ENCODE data around the gene HEPHL1.
"Not testable (repeated sequence)": the region's sequence is repeated elsewhere in the genome, so short reads cannot be mapped to it uniquely, and the experiment has no call there.

The HEPHL1 gene

DNA sequence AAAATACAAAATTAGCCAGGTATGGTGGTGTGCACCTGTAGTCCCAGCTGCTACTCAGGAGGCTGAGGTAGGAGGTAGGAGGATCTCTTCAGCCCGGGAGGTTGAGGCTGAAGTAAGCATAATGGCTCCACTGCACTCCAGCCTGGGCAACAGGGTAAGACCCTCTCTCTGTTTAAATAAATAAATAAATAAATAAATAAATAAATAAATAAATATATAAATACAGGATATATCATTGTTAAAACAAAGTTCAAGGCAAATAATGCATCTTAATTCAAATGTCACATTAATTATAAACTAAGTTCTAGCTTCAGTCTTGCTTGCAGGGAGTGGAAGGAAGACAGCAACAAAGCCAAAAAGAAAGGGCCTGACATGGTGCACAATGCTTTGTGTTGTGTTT is 63.0 kb downstream of the HEPHL1 start:
- no peak for DNase-seq (ENCODE audit: low read depth)

DNA sequence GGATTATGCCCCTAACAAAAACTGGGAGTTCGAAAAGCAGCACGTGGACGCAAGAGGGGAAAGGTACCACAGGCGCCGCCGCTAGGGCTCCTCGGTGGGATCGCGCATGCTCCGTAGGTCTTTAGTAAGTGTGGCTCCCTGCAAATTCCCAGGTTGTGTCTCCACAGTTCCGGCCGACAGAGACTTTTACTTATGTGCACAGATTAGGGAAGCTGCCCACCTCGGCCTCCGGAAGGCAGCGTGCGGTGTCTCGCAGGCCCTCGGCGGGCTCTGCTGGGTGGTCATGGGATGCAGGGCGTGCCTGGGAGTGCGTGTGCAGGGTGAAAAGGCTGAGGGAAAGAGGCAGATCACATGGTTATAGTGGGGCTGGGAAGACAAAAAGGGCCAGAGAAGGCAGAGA is 67.8 kb downstream of the HEPHL1 start:
- no peak for DNase-seq (ENCODE audit: low read depth)

GRCh38 chr11:94089341-94089740 is 68.2 kb downstream of the HEPHL1 start:
- DNase-seq (ENCODE audit: low read depth) = no peak

- DNase-seq (ENCODE audit: low read depth) = no peak
These were observed 69.2 kb downstream of the HEPHL1 start for GRCh38 chr11:94090401-94090800.

DNA sequence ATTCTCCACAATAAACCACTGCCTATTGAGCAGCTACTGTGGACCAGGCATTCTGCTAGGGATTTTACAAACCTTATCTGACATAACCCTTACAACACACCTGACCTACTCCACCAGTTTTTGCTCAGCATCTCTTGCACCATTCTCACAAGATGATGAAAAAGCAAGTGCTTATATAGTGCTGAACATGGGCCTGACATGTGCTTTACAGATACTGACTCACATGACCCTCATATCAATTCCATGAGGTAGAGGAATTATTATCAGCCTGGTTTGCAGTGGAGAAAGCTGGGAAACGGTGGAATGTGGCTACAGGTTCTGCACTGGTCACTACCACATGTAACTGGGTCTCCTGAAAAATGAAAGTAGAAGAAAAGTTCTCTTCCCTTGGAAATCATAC is 69.9 kb downstream of the HEPHL1 start:
- no peak for DNase-seq (ENCODE audit: low read depth)

GRCh38 chr11:94100253-94100652 is 79.1 kb downstream of the HEPHL1 start:
- no peak for DNase-seq (ENCODE audit: low read depth)

DNA sequence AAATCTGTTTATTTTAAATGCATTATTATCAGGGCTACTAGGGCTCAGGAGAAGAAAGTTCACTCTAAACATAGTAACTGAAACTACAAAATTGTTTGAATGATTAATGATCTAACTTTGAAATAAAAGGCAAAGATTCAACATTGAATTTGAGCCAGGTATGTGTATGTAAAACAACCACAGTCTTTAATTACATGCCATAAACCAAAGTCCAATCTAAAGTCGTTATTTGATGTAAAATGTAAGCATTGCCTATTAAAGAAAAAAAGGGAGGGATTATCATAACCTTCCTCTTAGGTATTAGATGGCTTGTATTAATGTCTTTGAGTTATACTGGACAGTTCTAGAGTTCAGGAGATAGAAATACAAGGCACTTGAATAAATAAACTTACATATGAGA is 82.3 kb downstream of the HEPHL1 start:
- DNase-seq (ENCODE audit: low read depth) = no peak

GRCh38 chr11:94104734-94105133 is 83.6 kb downstream of the HEPHL1 start:
- DNase-seq (ENCODE audit: low read depth) = no peak

DNA sequence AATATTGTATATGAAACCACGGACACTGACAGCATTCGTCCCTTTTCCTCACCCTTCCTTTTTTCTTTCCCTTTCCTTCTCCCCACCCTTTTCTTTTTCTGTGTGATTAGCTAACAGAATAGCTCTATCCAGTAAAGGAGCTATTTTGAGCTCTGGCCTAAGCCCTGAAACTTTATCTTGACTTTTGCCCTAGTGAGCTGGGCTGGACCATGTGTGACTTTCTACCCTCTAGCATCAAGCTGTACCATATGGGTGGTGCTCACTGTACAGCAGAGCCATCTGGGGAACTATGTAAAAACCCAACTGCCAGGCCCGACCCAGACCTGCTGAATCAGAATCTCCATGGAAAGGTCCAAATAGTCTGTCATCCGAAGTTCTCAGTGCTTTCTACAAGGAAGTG is 85.6 kb downstream of the HEPHL1 start:
- DNase-seq (ENCODE audit: low read depth) = no peak

- DNase-seq (ENCODE audit: low read depth) = no peak
These were observed 86.2 kb downstream of the HEPHL1 start for GRCh38 chr11:94107363-94107762.

GRCh38 chr11:94111241-94111640 is 90.1 kb downstream of the HEPHL1 start:
- DNase-seq (ENCODE audit: low read depth) = no peak

- no peak for DNase-seq (ENCODE audit: low read depth)
These were observed 90.5 kb downstream of the HEPHL1 start for GRCh38 chr11:94111660-94112059.

DNA sequence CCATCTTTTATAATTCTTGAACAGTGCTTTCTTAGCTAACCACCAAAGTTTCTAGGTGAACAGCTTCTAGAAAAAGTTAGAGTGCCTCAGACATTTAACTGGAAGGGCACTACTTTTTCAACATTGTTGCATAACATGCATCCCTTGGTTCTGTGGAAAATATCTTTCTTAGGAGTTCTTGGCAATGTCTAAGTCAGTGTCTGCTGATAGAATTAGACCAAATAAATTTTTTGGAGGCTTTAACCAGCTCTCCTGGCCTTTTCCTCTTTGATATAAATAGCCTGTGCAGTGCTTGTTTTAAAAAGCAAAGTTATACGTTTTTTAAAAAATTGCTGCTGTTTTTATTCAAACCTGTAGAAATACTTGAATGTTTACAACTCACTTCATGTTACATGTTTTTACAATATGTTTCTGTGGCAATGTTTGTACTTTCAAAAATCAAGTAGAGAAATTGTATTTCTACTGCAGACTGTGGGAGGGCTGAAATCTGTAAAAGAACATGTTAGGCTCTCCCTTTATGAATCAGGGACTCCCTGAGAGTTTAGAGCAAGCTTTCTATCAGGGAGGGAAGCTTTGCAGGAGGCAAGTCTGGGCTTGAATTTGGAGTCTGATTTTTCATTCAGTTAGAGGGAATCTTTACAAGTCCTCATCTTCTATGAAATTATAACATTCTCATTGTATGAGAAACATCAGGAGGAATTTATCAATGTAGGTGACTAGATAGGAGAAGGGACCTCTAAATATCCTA is 91.2 kb downstream of the HEPHL1 start:
- no peak for DNase-seq (ENCODE audit: low read depth)

DNA sequence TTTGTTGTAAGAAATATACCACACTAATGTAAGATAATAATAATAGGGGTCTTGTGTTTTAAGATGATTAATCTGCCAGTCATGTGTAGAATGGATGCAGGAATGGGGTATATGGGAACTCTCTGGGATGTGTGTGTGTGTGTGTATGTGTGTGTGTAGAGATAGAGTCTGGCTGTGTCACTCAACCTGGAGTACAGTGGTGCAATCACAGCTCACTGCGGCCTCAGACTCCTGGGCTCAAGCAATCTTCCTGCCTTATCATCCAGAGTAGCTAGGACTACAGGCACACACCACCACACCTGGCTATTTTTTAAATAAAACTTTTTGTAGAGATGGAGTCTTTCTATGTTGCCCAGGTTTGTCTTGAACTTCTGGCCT is 96.0 kb downstream of the HEPHL1 start:
- DNase-seq (ENCODE audit: low read depth) = no peak

- no peak for DNase-seq (ENCODE audit: low read depth)
These were observed 96.7 kb downstream of the HEPHL1 start for GRCh38 chr11:94117871-94118270.

DNA sequence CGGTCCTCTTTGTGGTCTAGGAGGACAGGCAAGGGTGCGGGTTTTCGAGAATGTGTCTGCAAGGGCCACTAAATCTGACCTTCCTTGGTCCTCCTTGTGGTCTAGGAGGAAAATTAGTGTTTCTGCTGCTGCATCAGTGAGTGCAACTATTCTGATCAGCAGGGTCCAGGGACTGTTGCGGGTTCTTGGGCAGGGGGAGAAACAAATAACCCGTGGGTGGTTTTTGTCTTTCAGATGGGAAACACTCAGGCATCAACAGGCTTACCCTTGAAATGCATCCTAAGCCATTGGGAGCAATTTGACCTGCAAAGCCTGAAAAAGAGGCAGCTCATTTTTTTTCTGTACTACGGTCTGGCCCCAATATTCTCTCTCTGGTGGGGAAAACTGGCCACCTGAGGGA is 98.5 kb downstream of the HEPHL1 start:
- not testable (repeated sequence) for DNase-seq (ENCODE audit: low read depth)

DNA sequence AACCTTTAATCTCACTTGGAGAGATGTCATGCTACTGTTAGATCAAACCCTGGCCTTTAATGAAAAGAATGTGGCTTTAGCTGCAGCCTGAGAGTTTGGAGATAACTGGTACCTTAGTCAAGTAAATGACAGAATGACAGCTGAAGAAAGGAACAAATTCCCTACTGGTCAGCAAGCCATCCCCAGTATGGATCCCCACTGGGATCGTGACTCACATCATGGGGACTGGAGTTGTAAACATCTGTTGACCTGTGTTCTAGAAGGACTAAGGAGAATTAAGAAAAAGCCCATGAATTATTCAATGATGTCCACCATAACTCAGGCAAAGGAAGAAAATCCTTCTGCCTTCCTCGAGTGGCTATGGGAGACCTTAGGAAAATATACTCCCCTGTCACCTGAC is 99.4 kb downstream of the HEPHL1 start:
- not testable (repeated sequence) for DNase-seq (ENCODE audit: low read depth)

DNA sequence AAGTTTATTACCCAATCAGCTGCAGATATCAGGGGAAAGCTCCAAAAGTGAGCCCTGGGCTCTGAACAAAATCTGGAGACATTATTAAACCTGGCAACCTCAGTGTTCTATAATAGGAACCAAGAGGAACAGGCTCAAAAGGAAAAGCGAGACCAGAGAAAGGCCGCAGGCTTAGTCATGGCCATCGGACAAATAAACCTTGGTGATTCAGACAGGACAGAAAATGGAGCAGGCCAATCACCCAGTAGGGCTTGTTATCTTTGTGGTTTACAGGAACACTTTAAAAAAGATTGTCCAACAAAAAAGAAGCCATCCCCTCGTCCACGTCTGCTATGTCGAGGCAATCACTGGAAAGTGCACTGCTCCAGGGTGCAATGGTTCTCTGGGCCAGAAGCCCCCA is 99.8 kb downstream of the HEPHL1 start:
- no peak for DNase-seq (ENCODE audit: low read depth)

DNA sequence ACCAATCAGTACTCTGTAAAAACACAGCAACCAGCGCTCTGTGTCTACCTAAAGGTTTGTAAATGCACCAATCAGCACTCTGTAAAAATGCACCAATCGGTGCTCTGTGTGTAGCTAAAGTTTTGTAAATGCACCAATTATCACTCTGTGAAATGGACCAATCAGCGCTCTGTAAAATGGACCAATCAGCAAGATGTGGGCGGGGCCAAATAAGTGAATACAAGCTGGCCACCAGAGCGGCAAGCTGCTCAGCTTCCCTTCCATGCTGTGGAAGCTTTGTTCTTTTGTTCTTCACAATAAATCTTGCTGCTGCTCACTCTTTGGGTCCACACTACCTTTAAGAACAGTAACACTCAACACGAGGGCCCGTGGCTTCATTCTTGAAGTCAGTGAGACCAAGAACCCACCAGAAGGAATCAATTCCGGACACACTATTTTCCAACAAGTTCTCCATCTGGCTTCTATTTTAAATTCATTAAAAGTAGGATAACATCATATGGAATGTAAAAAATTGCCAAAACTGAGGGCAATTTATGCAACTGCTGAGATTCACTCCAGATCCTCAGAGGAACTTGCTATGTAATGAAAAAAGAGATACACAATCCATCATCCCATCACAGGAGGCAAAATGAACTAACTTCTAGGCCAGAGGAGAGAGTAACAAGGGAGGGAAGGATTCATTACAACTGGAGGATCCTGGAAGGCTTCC is 104.4 kb downstream of the HEPHL1 start:
- no peak for DNase-seq (ENCODE audit: low read depth)

- DNase-seq (ENCODE audit: low read depth) = no peak
These were observed 106.5 kb downstream of the HEPHL1 start for GRCh38 chr11:94127638-94128037.

GRCh38 chr11:94128291-94128745 is 107.2 kb downstream of the HEPHL1 start:
- DNase-seq (ENCODE audit: low read depth) = no peak

DNA sequence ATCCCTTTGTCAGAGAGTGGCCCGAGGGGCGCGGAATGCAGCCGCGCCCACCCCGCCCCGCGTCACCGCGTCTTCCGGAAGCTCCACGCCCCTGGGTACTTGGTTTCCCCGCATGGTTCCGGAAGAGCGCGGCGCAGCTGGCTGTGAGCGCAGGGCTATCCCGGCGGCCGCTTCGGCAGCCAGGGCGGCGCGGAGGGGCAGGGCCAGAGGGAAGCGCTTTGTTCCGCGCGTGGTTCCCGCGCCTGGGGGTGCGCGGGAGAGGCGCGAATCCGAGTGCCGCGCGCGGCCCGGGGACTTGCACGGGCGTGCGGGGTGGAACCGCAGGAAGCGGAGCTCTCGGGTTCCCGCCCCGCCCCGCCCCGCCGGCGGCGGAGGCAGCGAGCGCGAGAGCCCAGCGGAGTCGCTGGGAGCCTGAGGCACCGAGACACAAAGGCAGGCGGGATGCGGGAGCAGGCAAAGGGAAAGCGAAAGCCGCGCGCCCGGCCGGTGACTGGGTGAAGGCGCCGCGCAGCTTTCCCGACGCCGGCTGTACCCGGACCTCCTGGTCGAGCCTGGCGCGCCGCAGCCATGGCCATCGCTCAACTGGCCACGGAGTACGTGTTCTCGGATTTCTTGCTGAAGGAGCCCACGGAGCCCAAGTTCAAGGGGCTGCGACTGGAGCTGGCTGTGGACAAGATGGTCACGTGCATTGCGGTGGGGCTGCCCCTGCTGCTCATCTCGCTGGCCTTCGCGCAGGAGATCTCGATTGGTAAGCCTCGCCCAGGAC is 107.8 kb downstream of the HEPHL1 start, which contains the start of gene PANX1:
TSS of gene PANX1 (plus strand) at position 96 of the 766 bp plus-strand sequence. CDS start at position 568, 472 bp downstream.
- peak; percentile 66 for DNase-seq (ENCODE audit: low read depth)

Data from activated T-helper 1 cell treated with Interleukin-2 at 50 U/mL for 16 hours (primary cell).